Keratinocyte (primary cell): Measurements from ENCODE around the gene PLD1. TPM values are rescaled to one million over a fixed set of nuclear protein-coding genes. Genes with fewer than 3 reads are reported as not detected.

ENCODE experiments used
- DNase-seq: peaks from one replicate; pipeline ENCODE4 v3.0.0-alpha.2; 2011; ENCODE audit warnings: low read depth, missing footprints, low spot score
- FAIRE-seq: peaks from 2 replicates; lab custom pipeline; 2011; peaks lifted over from hg19 to GRCh38; lab: Jason Lieb, UNC
- H2AFZ ChIP-seq: 2 replicates; pipeline ENCODE4 v1.6.0; 2012; ENCODE audit warnings: low read length, control low read depth, inconsistent platforms; ENCODE audit not compliant: control insufficient read depth
- H3K27ac ChIP-seq: 2 replicates; pipeline ENCODE4 v1.5.1; 2011; ENCODE audit warnings: low read length; ENCODE audit not compliant: control insufficient read depth, insufficient read depth
- H3K27me3 ChIP-seq: 3 replicates; pipeline ENCODE4 v1.6.0; 2011; ENCODE audit warnings: low read length; ENCODE audit not compliant: control insufficient read depth, insufficient read depth; ENCODE audit errors: extremely low read depth
- H3K36me3 ChIP-seq, 2 experiments: 2 replicates in 1 of 2; 3 replicates in 1 of 2; pipeline ENCODE4 v1.5.1; 2011; ENCODE audit warnings: low read length in 2 of 2, mild to moderate bottlenecking in 1 of 2; ENCODE audit not compliant: control insufficient read depth in 2 of 2, insufficient read depth in 2 of 2; ENCODE audit errors: extremely low read depth in 1 of 2
- H3K4me1 ChIP-seq: 3 replicates; pipeline ENCODE4 v1.5.1; 2011; ENCODE audit warnings: low read length; ENCODE audit not compliant: control insufficient read depth, insufficient read depth; ENCODE audit errors: extremely low read depth
- H3K4me2 ChIP-seq: 3 replicates; pipeline ENCODE4 v1.6.0; 2011; ENCODE audit warnings: low read depth, low read length; ENCODE audit not compliant: control insufficient read depth, insufficient read depth; ENCODE audit errors: extremely low read depth
- H3K4me3 ChIP-seq, 3 experiments: fragments of 200-600 bp in 1 of 3; sonication (generic) in 1 of 3; 2 replicates in 2 of 3; 3 replicates in 1 of 3; pipeline ENCODE4 v1.5.1; 2011 to 2016; ENCODE audit warnings: low read length in 3 of 3, mild to moderate bottlenecking in 3 of 3, control low read depth in 2 of 3, inconsistent platforms in 1 of 3, low read depth in 1 of 3, mixed read lengths in 1 of 3, mixed run types in 1 of 3, moderate library complexity in 1 of 3; ENCODE audit not compliant: control insufficient read depth in 2 of 3, insufficient read depth in 2 of 3; ENCODE audit errors: extremely low read depth in 1 of 3
- H3K79me2 ChIP-seq: 2 replicates; pipeline ENCODE4 v1.6.0; 2012; ENCODE audit warnings: low read length; ENCODE audit not compliant: control insufficient read depth, insufficient read depth
- H3K9ac ChIP-seq: 3 replicates; pipeline ENCODE4 v1.6.0; 2011; ENCODE audit warnings: low read length; ENCODE audit not compliant: control insufficient read depth, insufficient read depth; ENCODE audit errors: extremely low read depth
- H3K9me1 ChIP-seq: 3 replicates; pipeline ENCODE4 v1.6.0; 2011; ENCODE audit warnings: low read length; ENCODE audit not compliant: control insufficient read depth, insufficient read depth; ENCODE audit errors: extremely low read depth
- H3K9me3 ChIP-seq: 2 replicates; pipeline ENCODE4 v1.5.1; 2012; ENCODE audit warnings: low read depth, low read length; ENCODE audit not compliant: control insufficient read depth
- H4K20me1 ChIP-seq: 3 replicates; pipeline ENCODE4 v1.6.0; 2011; ENCODE audit warnings: low read length; ENCODE audit not compliant: control insufficient read depth, insufficient read depth; ENCODE audit errors: extremely low read depth
- CTCF ChIP-seq, 3 experiments: IDR thresholded peaks in 1 of 3; conservative IDR thresholded peaks in 1 of 3; optimal IDR thresholded peaks in 1 of 3; 2 replicates in 2 of 3; 3 replicates in 1 of 3; pipeline versions ENCODE3 to v1.5.1; 2011; ENCODE audit warnings: low read length in 3 of 3, mild to moderate bottlenecking in 3 of 3, moderate library complexity in 2 of 3, control low read depth in 1 of 3, inconsistent platforms in 1 of 3; ENCODE audit not compliant: insufficient read depth in 2 of 3; ENCODE audit errors: extremely low read depth in 1 of 3
- EZH2 ChIP-seq: IDR thresholded peaks from one replicate; pipeline ENCODE4 v1.6.1; 2012; ENCODE audit warnings: inconsistent platforms, mild to moderate bottlenecking, low read length, moderate library complexity
- dilution Hi-C: fragments of 300-500 bp; cut with MboI; formaldehyde crosslinking; loops from one replicate; pipeline ENCODE4 v1.7.0; 2020; ENCODE audit warnings: low sequenced_read_pairs; ENCODE audit not compliant: extremely low pct_ligation_motif_present
- polyA plus RNA-seq, 5 experiments: library from polyadenylated mRNA; depleted of rRNA in 3 of 5; stranded (reverse) in 3 of 5; stranded (forward) in 1 of 5; unstranded in 1 of 5; fragments of >200 nt; gene quantifications; 1 replicate in 1 of 5; 2 replicates in 3 of 5; 3 replicates in 1 of 5; pipeline versions ENCODE4 v1.2.1 to v1.2.3, GENCODE V29; 2011 to 2012; ENCODE audit warnings: missing spikeins in 2 of 5, low read depth in 1 of 5, low replicate concordance in 1 of 5

Gene PLD1
- polyA plus RNA-seq, 1 donor (not counting 4 experiments of a cell fraction or from before 2014, with no cell fraction given): 14.7 TPM

- Histone ChIP-seq H3K79me2 (no peaks in the 10 kb centered on the region), H3K9ac (no peak overlapping the region), H3K9me1 (no peaks in the 10 kb centered on the region), H3K27ac (no peak overlapping the region), H3K4me1 (peaks cover 30% of the 10 kb centered on the region), H4K20me1 (no peaks in the 10 kb centered on the region), H3K9me3 (no peaks in the 10 kb centered on the region), H3K36me3 (no peaks in the 10 kb centered on the region), H3K27me3 (no peaks in the 10 kb centered on the region), H3K4me2 (no peak overlapping the region), H2AFZ (no peak overlapping the region), H3K4me3 (no peak overlapping the region)
- TF ChIP-seq EZH2: no peak
- no peak for TF ChIP-seq CTCF (optimal IDR thresholded peaks at IDR 0.05 in 1 of 3, IDR thresholded peaks at IDR 0.05 in 1 of 3, conservative IDR thresholded peaks at IDR 0.05 in 1 of 3; ENCODE audit: extremely low read depth in 1 of 3, insufficient read depth in 2 of 3, low read length in 3 of 3)
- DNase-seq: no peak
- dilution Hi-C loops: no loop called here
- FAIRE-seq: no peak
Measured at GRCh38 chr3:171813897-171814460, 3.7 kb upstream of the PLD1 start.

GRCh38 chr3:171813278-171813896 is 3.1 kb upstream of the PLD1 start:
- Histone ChIP-seq H4K20me1 (no peaks in the 10 kb centered on the region), H3K79me2 (no peaks in the 10 kb centered on the region), H3K4me1 (peaks cover 30% of the 10 kb centered on the region), H3K9me3 (no peaks in the 10 kb centered on the region), H3K4me2 (no peak overlapping the region), H3K9me1 (no peaks in the 10 kb centered on the region), H2AFZ (no peak overlapping the region), H3K27me3 (no peaks in the 10 kb centered on the region), H3K4me3 (no peak overlapping the region), H3K36me3 (no peaks in the 10 kb centered on the region), H3K27ac (no peak overlapping the region), H3K9ac (no peak overlapping the region)
- FAIRE-seq: no peak
- DNase-seq: no peak
- dilution Hi-C loops: no loop called here
- TF ChIP-seq CTCF (optimal IDR thresholded peaks at IDR 0.05 in 1 of 3, IDR thresholded peaks at IDR 0.05 in 1 of 3, conservative IDR thresholded peaks at IDR 0.05 in 1 of 3; ENCODE audit: extremely low read depth in 1 of 3, insufficient read depth in 2 of 3, low read length in 3 of 3) (no peak), EZH2 (no peak)
